ENCODE measurements around the gene PDE4A. TPM values are rescaled to one million over a fixed set of nuclear protein-coding genes. Genes with fewer than 3 reads are reported as not detected.

Gene PDE4A
- total and polyA plus RNA-seq, 2 experiments from 2014 or later, result 5.2 to 5.4 TPM

- peaks cover 22% of the 10 kb centered on the region; the same call in 1 of the 2 replicates for H3F3A ChIP-seq (replicated peaks; ENCODE audit: low read depth)
- H3K4me2 ChIP-seq, result no peak overlapping the region
- no peaks in the 10 kb centered on the region for H3K9me2 ChIP-seq (ENCODE audit: insufficient read depth)
- no peak for DNase-seq (ENCODE audit: low spot score)
- H3K79me2 ChIP-seq (replicated peaks; ENCODE audit: insufficient read depth), result no peaks in the 10 kb centered on the region
- H3K36me3 Mint-ChIP-seq (ENCODE audit: low read depth), result no peaks in the 10 kb centered on the region
- no peak overlapping the region for H3K4me3 ChIP-seq
- peaks cover 22% of the 10 kb centered on the region for H3K4me1 ChIP-seq (ENCODE audit: insufficient read depth)
- peaks cover 92% of the 10 kb centered on the region for H3K27me3 Mint-ChIP-seq (ENCODE audit: insufficient read depth, low read depth, poor library complexity)
- H3K27me3 ChIP-seq (ENCODE audit: insufficient read depth), result peaks cover 97% of the 10 kb centered on the region
- peaks cover 20% of the 10 kb centered on the region for H3K4me1 Mint-ChIP-seq
- no peak for ATAC-seq
- H3K4me3 Mint-ChIP-seq, result no peak overlapping the region
- no peaks in the 10 kb centered on the region for H3K9me3 Mint-ChIP-seq
- no peak for TF ChIP-seq POLR2AphosphoS5 (IDR thresholded peaks at IDR 0.05; ENCODE audit: low read depth)
- TF ChIP-seq ZNF331 (CRISPR knock-in tag; IDR thresholded peaks at IDR 0.05; ENCODE audit: low read depth), result no peak
- TF ChIP-seq EZH2phosphoT487 (IDR thresholded peaks at IDR 0.05; ENCODE audit: unreplicated experiment), result no peak
- no peak for TF ChIP-seq EZH2 (IDR thresholded peaks at IDR 0.05; ENCODE audit: low read depth, unreplicated experiment)
- TF ChIP-seq ZNF114 (CRISPR knock-in tag; IDR thresholded peaks at IDR 0.05), result no peak
- TF ChIP-seq ZNF462 (CRISPR knock-in tag; IDR thresholded peaks at IDR 0.05), result no peak
- TF ChIP-seq CTCF (conservative IDR thresholded peaks at IDR 0.05; ENCODE audit: low read depth in 2 of 2), result no peak
- no peak for TF ChIP-seq REST (IDR thresholded peaks at IDR 0.05; ENCODE audit: unreplicated experiment)
- no peak for TF ChIP-seq NANOG (IDR thresholded peaks at IDR 0.05; ENCODE audit: borderline replicate concordance)
- no peak for TF ChIP-seq JUNB (IDR thresholded peaks at IDR 0.05; ENCODE audit: unreplicated experiment)
- TF ChIP-seq CREB1 (CRISPR knock-in tag; IDR thresholded peaks at IDR 0.05; ENCODE audit: low read depth), result no peak
- no peak overlapping the region for H2AFZ ChIP-seq
- no peak overlapping the region for H3K27ac Mint-ChIP-seq
- H4K20me1 ChIP-seq (replicated peaks; ENCODE audit: insufficient read depth), result no peaks in the 10 kb centered on the region
- no peak overlapping the region for H3K27ac ChIP-seq (ENCODE audit: low read depth)
- H3K36me3 ChIP-seq (ENCODE audit: insufficient read depth), result no peaks in the 10 kb centered on the region
Measured at GRCh38 chr19:10422846-10423245, 2.5 kb downstream of the PDE4A start.

Data from GM23338 (cell line).